Measurements from ENCODE around the gene NAA30.

GRCh38 chr14:57401501-57401900, 11.1 kb downstream of the NAA30 start:
- no peak for TF ChIP-seq ZNF384 (IDR thresholded peaks at IDR 0.05)
- TF ChIP-seq SP1 (IDR thresholded peaks at IDR 0.05): no peak
- TF ChIP-seq PKNOX1 (IDR thresholded peaks at IDR 0.05): no peak
- no peak for TF ChIP-seq CTBP1 (IDR thresholded peaks at IDR 0.05; ENCODE audit: borderline replicate concordance)
- TF ChIP-seq FOXM1 (IDR thresholded peaks at IDR 0.05; ENCODE audit: borderline replicate concordance): no peak
- TF ChIP-seq HDGF (IDR thresholded peaks at IDR 0.05; ENCODE audit: borderline replicate concordance): no peak
- TF ChIP-seq LEF1 (IDR thresholded peaks at IDR 0.05; ENCODE audit: borderline replicate concordance): no peak
- TF ChIP-seq ELF4 (IDR thresholded peaks at IDR 0.05): no peak
- no peak for TF ChIP-seq BHLHE40 (IDR thresholded peaks at IDR 0.05; ENCODE audit: borderline replicate concordance)
- TF ChIP-seq SUZ12 (IDR thresholded peaks at IDR 0.05): no peak
- no peak for TF ChIP-seq NFRKB (IDR thresholded peaks at IDR 0.05)
- no peak for TF ChIP-seq ARNT (IDR thresholded peaks at IDR 0.05)
- TF ChIP-seq TARDBP (IDR thresholded peaks at IDR 0.05): no peak
- no peak for TF ChIP-seq L3MBTL2 (conservative IDR thresholded peaks at IDR 0.05)
